ENCODE results near the gene HCN1.
"Not testable (repeated sequence)": the region's sequence is repeated elsewhere in the genome, so short reads cannot be mapped to it uniquely, and the experiment has no call there.

HCN1 gene

GRCh38 chr5:45609661-45610060 lies 86.5 kb downstream of the HCN1 start:
- DNase-seq: no peak

GRCh38 chr5:45604092-45604491 lies 92.1 kb downstream of the HCN1 start:
- DNase-seq: peak; percentile 11

- no peak for DNase-seq
Observed at GRCh38 chr5:45601424-45601823, 94.8 kb downstream of the HCN1 start.

- DNase-seq: no peak
Observed at GRCh38 chr5:45596320-45596719, 99.9 kb downstream of the HCN1 start.

DNA sequence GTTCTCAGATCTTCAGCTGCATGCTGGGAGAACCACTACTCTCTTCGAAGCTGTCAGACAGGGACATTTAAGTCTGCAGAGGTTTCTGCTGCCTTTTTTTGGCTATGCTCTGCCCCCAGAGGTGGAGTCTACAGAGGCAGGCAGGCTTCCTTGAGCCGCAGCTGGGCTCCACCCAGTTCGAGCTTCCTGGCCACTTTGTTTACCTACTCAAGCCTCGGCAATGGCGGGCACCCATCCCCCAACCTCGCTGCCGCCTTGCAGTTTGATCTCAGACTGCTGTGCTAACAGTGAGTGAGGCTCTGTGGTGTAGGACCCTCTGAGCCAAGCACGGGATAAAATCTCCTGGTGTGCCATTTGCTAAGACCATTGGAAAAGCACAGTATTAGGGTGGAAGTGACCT lies 110.2 kb downstream of the HCN1 start:
- not testable (repeated sequence) for DNase-seq

DNA sequence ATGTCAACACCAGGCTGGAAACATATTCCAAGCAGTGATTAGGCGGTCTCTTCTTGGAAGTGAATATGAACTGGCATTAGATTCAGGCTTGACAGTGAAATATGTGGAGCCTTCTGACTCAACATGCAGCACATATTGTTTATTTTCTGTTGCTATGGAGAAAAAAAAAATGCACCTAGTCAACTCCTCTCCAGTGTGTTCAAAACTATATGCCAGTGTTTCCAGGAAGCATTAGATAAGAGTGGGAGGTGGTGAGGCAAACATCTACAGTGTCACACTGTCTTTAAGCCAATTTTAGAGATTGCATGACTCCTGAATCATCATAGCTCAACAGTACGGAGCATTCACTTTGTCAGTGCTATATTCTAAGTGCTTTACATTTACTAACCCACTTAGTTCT lies 117.9 kb downstream of the HCN1 start:
- peak; percentile 72 for DNase-seq

- DNase-seq: no peak
Observed at GRCh38 chr5:45568813-45569212, 127.4 kb downstream of the HCN1 start.

GRCh38 chr5:45542421-45542820 lies 153.8 kb downstream of the HCN1 start:
- DNase-seq: no peak

- no peak for DNase-seq
Observed at GRCh38 chr5:45533663-45534062, 162.5 kb downstream of the HCN1 start.

DNA sequence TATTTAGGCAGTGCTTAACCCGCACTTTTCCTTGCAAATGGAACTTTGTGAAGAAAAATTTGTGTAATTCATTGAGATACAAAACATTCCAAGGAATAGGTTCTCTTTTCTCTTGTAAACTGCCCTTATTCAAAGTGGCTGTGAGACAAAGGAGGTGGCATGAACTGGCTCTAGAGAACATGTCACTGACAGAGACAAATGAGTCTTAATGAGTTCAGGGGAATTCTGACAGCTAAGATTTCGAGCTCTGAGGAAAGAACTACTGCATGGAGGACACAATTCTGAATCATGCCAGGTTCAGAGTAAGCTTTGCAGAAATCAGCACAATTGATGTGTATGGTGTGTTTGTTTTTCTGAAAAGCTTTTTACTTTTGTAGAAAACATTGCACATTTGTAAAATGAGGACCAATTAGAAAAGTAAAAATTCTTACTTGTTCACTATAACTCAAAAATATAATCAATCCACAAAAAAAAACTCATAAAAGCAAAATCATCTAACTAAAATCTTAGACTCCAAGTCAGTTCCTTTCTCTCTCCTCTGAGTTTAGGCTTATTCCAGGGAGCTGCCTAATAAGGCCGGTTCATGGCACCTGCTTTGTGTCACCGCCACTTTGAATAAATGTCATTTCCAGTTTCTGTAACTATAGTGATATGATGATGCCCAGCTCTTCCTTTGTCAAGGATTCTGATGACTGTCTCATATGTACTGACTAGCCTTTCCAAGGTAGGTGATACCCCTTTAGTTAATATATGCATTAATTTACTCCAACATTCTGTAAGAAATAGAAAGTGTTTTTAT lies 163.2 kb downstream of the HCN1 start:
- DNase-seq: no peak

DNA sequence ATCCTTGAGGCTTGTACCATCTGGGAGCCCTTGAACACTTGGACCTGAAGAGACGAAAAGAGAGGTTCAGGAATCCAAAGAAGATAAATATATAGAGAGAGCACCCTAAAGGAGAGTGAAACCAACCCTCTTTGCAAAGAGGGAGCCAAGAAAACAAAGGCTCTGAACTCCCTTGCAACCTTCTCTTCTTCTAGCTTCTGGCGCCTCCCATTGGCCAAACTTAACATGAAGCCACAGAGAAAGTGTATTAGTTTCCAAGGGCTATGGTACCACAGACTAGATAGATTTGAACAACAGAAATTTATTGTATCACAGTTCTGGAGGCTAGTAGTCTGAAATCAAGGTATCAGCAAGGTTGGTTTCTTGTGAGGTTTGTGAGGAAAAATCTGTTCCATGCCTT lies 175.1 kb downstream of the HCN1 start:
- DNase-seq: peak; percentile 81

- DNase-seq: no peak
Observed at GRCh38 chr5:45512521-45512920, 183.7 kb downstream of the HCN1 start.

DNA sequence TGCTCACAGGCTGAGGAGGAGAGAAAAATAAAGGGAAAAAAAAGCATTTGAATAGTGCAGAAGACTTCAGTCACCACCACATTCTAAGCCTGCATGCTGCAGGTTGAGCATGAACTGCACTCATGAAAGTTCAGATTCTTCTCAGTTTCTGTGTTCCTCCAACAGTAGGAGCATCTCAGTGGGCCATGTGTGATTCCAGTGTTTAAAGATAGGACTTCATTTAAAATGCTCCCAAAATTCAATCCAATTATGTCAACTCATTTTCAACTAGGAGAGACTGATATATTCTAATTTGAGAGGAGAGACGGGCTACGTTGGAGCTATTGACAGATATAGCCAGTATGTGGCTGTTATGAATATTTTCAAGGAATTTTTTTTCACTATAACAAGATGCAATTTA lies 186.8 kb downstream of the HCN1 start:
- no peak for DNase-seq

- no peak for DNase-seq
Observed at GRCh38 chr5:45508135-45508534, 188.0 kb downstream of the HCN1 start.

- DNase-seq: no peak
Observed at GRCh38 chr5:45507178-45507577, 189.0 kb downstream of the HCN1 start.

- not testable (repeated sequence) for DNase-seq
Observed at GRCh38 chr5:45499006-45499405, 197.2 kb downstream of the HCN1 start.

- no peak for DNase-seq
Observed at GRCh38 chr5:45491368-45491767, 204.8 kb downstream of the HCN1 start.

DNA sequence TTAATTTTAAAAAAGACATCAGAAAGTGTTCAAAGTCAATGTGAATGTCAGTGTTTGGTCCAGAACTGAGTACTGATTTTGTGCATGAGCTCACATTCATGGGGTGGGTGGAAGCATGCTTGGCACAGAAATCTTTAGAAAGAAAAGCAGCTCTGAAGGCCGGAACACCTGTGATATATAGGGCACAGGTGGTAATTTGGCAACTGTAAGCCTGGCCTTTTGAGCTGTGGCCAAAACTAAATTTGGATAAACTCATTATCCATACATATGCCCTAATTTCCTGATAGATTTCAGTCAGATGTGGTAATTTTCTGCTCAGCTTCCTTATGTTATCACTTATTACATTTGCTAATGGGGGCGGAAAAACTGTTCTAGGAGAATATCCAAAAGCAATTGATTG lies 211.4 kb downstream of the HCN1 start:
- DNase-seq: no peak

- DNase-seq: peak; percentile 34
Observed at GRCh38 chr5:45454114-45454513, 242.1 kb downstream of the HCN1 start.

GRCh38 chr5:45444856-45445255 lies 251.3 kb downstream of the HCN1 start:
- DNase-seq: not testable (repeated sequence)

- DNase-seq: no peak
Observed at GRCh38 chr5:45440466-45440865, 255.7 kb downstream of the HCN1 start.

DNA sequence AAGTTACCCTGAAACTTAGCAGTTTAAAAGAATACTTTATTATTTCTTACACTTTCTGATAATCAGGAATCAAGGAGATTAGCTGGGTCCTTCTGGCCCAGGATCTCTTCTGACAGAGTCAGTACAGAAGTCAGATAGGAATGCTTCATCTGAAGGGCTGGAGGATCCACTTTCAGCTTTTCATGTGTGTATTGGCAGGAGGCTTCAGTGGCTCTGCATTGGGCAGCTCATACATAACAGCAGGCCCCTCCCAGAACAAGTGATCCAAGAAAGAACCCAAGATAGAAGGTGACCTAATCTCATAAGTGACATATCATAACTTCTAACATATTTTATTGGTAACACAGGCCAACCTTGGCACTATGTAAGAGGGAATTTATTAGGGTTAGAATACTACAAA lies 258.4 kb downstream of the HCN1 start:
- DNase-seq: no peak

DNA sequence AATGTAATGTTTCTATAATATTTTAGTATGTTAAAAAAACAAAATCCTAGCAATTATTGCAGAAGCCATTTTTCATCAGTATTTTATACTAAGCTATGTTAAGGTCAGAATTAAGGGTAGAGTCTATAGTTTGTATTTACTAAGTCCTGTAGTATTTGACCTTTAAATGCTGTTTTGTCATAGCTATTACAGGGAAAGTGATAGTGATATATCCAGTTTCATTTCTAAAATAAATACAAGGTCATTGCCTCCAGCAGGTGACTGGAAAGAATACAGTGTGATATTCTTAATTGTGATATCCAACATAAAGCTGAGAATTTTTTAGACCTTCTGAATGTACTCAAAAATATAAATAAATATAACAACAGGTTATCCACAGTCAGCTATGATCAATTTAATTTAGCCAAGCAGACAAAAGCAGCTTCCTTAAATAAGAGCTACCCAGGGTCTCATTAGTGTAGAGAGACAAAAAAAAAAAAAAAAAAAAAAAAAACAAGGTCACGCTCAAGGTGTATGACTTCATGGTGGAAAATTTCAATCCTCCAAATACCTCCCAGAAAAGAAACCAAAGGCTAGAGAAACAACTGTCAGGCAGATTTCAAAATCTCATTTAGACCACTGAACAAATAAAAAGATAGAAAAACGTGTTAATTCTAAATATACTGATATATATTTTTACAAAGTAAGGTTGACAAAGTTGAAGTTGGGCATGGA lies 278.7 kb downstream of the HCN1 start:
- DNase-seq: no peak
